K562 (cell line): ENCODE measurements around the gene DCLK2. TPM values are rescaled to one million over a fixed set of nuclear protein-coding genes. Genes with fewer than 3 reads are reported as not detected.

Experiments
- ATAC-seq: fragments of 200-7000 bp; cut with Tn5 transposase; 3 replicates; pipeline ENCODE4 v1.9.1; 2020; ENCODE audit warnings: moderate library complexity
- BruUV-seq: library from RNA; stranded (reverse); fragments of 400-500 nt; replicated peaks from 2 replicates; lab custom pipeline; 2021; lab: Mats Ljungman, UMichigan
- CTCF ChIA-PET: fragments of 300-600 bp; formaldehyde crosslinking; extraction: SDS; loops from one replicate; lab custom pipeline; 2021; ENCODE audit warnings: low intra/inter-chr PET ratio; lab: Yijun Ruan, JAX
- POLR2A ChIA-PET: fragments of 300-600, 350-650 bp; sonication (Branson Sonifier 250); formaldehyde crosslinking; extraction: SDS; loops from one replicate; lab custom pipeline; 2021; ENCODE audit warnings: antibody characterized with exemption, inconsistent platforms; lab: Yijun Ruan, JAX
- DNase-seq, 4 experiments: peaks; one replicate each; pipeline versions ENCODE4 v3.0.0 to v3.0.0-alpha.2; 2011 to 2018; ENCODE audit warnings: low spot score in 3 of 4, mixed read lengths in 3 of 4; ENCODE audit errors: extremely low read depth in 1 of 4
- FAIRE-seq: peaks from 2 replicates; lab custom pipeline; 2011; peaks lifted over from hg19 to GRCh38; lab: Jason Lieb, UNC
- H2AFZ ChIP-seq: 2 replicates; pipeline ENCODE4 v1.6.0; 2011; ENCODE audit warnings: low read depth, low read length, control low read depth, inconsistent platforms
- H3K27ac ChIP-seq: fragments of 200-600 bp; 3 replicates; pipeline ENCODE4 v1.8.0; 2011; ENCODE audit warnings: low read depth, mild to moderate bottlenecking, control low read depth, inconsistent platforms, low read length, moderate library complexity, mixed read lengths; ENCODE audit errors: extremely low read depth
- H3K27me3 ChIP-seq, 2 experiments: fragments of 300-600 bp in 1 of 2; 2 replicates in 1 of 2; 3 replicates in 1 of 2; pipeline versions ENCODE4 v1.6.0 to v1.8.0; 2011; ENCODE audit warnings: inconsistent platforms in 2 of 2, low read length in 2 of 2, mild to moderate bottlenecking in 1 of 2, mixed read lengths in 1 of 2, moderate library complexity in 1 of 2; ENCODE audit not compliant: control insufficient read depth in 2 of 2, insufficient read depth in 2 of 2
- H3K36me3 ChIP-seq: fragments of 300-600 bp; 3 replicates; pipeline ENCODE4 v1.8.0; 2011; ENCODE audit warnings: mild to moderate bottlenecking, low read length, inconsistent platforms; ENCODE audit not compliant: control insufficient read depth, insufficient read depth
- H3K4me1 ChIP-seq, 2 experiments: fragments of 200-600 bp in 1 of 2; replicated peaks in 1 of 2; 2 replicates in 1 of 2; 3 replicates in 1 of 2; pipeline versions ENCODE4 v1.5.1 to v1.8.0; 2011; ENCODE audit warnings: inconsistent platforms in 2 of 2, low read length in 2 of 2, mild to moderate bottlenecking in 1 of 2, mixed read lengths in 1 of 2, moderate library complexity in 1 of 2; ENCODE audit not compliant: control insufficient read depth in 2 of 2, insufficient read depth in 2 of 2
- H3K4me2 ChIP-seq: 2 replicates; pipeline ENCODE4 v1.6.1; 2011; ENCODE audit warnings: low read length, control low read depth, inconsistent platforms, mixed read lengths; ENCODE audit not compliant: insufficient read depth
- H3K4me3 ChIP-seq: fragments of 200-600 bp; sonication (generic), shearing (Covaris generic); 2 replicates; pipeline ENCODE4 v1.5.1; 2016; ENCODE audit warnings: control low read depth, inconsistent platforms
- H3K79me2 ChIP-seq: fragments of 200-600 bp; 3 replicates; pipeline ENCODE4 v1.8.0; 2011; ENCODE audit warnings: low read length, inconsistent platforms; ENCODE audit not compliant: control insufficient read depth, insufficient read depth
- H3K9ac ChIP-seq, 2 experiments: 2 replicates each; pipeline versions ENCODE4 v1.6.0 to v1.6.1; 2011; ENCODE audit warnings: low read depth in 2 of 2, low read length in 2 of 2, control low read depth in 1 of 2, inconsistent platforms in 1 of 2, mild to moderate bottlenecking in 1 of 2, mixed read lengths in 1 of 2; ENCODE audit not compliant: insufficient read depth in 1 of 2
- H3K9me1 ChIP-seq: one replicate; pipeline ENCODE4 v1.6.0; 2011; ENCODE audit warnings: inconsistent platforms, mild to moderate bottlenecking, low read length, moderate library complexity; ENCODE audit not compliant: control insufficient read depth, insufficient read depth
- H3K9me3 ChIP-seq: replicated peaks from 2 replicates; pipeline ENCODE4 v1.5.1; 2011; ENCODE audit warnings: low read depth, low read length, inconsistent platforms; ENCODE audit not compliant: control insufficient read depth, insufficient read depth
- H4K20me1 ChIP-seq: replicated peaks from 2 replicates; pipeline ENCODE4 v1.6.1; 2011; ENCODE audit warnings: low read length, inconsistent platforms, mixed read lengths; ENCODE audit not compliant: control insufficient read depth, insufficient read depth
- EHMT2 ChIP-seq: fragments of 450-650 bp; IDR thresholded peaks from 2 replicates; pipeline ENCODE4 v1.6.1; 2018; ENCODE audit warnings: antibody characterized with exemption
- MAFG ChIP-seq: fragments of 450-650 bp; conservative IDR thresholded peaks from 2 replicates; pipeline ENCODE4 v1.6.1; 2016; ENCODE audit warnings: missing genetic modification characterization, missing compliant biosample characterization
- NKRF ChIP-seq: fragments of 450-650 bp; IDR thresholded peaks from 2 replicates; pipeline ENCODE4 v1.6.1; 2016; ENCODE audit warnings: borderline replicate concordance
- PCBP1 ChIP-seq: fragments of 200-400 bp; formaldehyde crosslinking; IDR thresholded peaks from 2 replicates; pipeline ENCODE4 v1.6.1; 2018; ENCODE audit warnings: mild to moderate bottlenecking, low read depth, low read length; ENCODE audit not compliant: poor library complexity, severe bottlenecking
- ZNF518B ChIP-seq: fragments of 250-450 bp; sonication (Bioruptor Pico); IDR thresholded peaks from 2 replicates; pipeline ENCODE4 v1.5.0; 2021; ENCODE audit warnings: mild to moderate bottlenecking, moderate library complexity
- ZNF609 ChIP-seq: sonication (generic); formaldehyde crosslinking; IDR thresholded peaks from 2 replicates; pipeline ENCODE4 v1.8.1; 2023; ENCODE audit warnings: missing genetic modification reagents, mild to moderate bottlenecking, borderline replicate concordance
- WGBS: fragments of 100-300 bp; shearing (Covaris generic); methylation state at CpG from one replicate; pipeline ENCODE4 v1.1.6; 2016; ENCODE audit warnings: low coverage, mixed read lengths; ENCODE audit not compliant: insufficient coverage; ENCODE audit errors: missing lambda C conversion rate; 5-methylcytosine and 5-hydroxymethylcytosine counted together
- in situ Hi-C: fragments of 300-500 bp; cut with MboI; formaldehyde crosslinking; loops from 4 replicates; pipeline ENCODE4 v1.15.0; 2018; ENCODE audit warnings: inconsistent platforms, mixed read lengths
- intact Hi-C: fragments of 100-400 bp; cut with micrococcal nuclease; formaldehyde crosslinking; loops from 2 replicates; pipeline ENCODE4 v1.14.2; 2022
- polyA plus RNA-seq, 8 experiments: library from polyadenylated mRNA; depleted of rRNA in 4 of 8; stranded (reverse) in 5 of 8; unstranded in 3 of 8; fragments of >200 nt; fragmentation: Nextera tagmentation in 2 of 8; fragmentation: Illumina TruSeq in 1 of 8; extraction: Ambion mirVana in 2 of 8; extraction: Trizol in 1 of 8; gene quantifications; 2 replicates each; pipeline versions ENCODE4 v1.2.1 to v1.2.3, GENCODE V29; 2011 to 2014; ENCODE audit warnings: inconsistent platforms in 1 of 8, missing spikeins in 1 of 8
- total RNA-seq, 7 experiments: library from RNA; depleted of rRNA in 6 of 7; stranded (reverse); fragments of >200 nt in 6 of 7; fragmentation: Illumina TruSeq in 2 of 7; extraction: Trizol in 2 of 7; gene quantifications; 2 replicates each; pipeline versions ENCODE4 v1.2.1 to v1.2.3, GENCODE V29; 2011 to 2021; ENCODE audit warnings: low replicate concordance in 1 of 7

The DCLK2 gene
- total and polyA plus RNA-seq, 9 of the 15 experiments (the other 6 are each of a cell fraction or from before 2014, with no cell fraction given): not detected

GRCh38 chr4:150070464-150071170 lies 7.6 kb upstream of the DCLK2 start:
- H3K4me2 ChIP-seq: no peak overlapping the region
- no peak for TF ChIP-seq ZNF609 (CRISPR knock-in tag)
- TF ChIP-seq PCBP1: no peak
- TF ChIP-seq MAFG (tag): no peak
- no peak for TF ChIP-seq EHMT2
- TF ChIP-seq ZNF518B: no peak
- no peak for TF ChIP-seq NKRF
- in situ Hi-C loops (no loop called here), intact Hi-C loops (no loop called here)
- H3K9me3 ChIP-seq: no peaks in the 10 kb centered on the region
- no peak for ATAC-seq
- no peak for DNase-seq
- H3K27ac ChIP-seq: no peak overlapping the region
- H4K20me1 ChIP-seq: no peaks in the 10 kb centered on the region
- no peak overlapping the region for H2AFZ ChIP-seq
- ChIA-PET POLR2A (no interaction called here), CTCF (interaction anchor here (0.7 kb wide), 1 partner anchor 15 kb away, joined by 3 read pairs; no protein-coding TSS in a partner anchor)
- 0% methylated on average over 4 of the region's 4 CpGs for WGBS
- H3K4me3 ChIP-seq: no peak overlapping the region
- no peaks in the 10 kb centered on the region for H3K79me2 ChIP-seq
- no peaks in the 10 kb centered on the region for H3K36me3 ChIP-seq
- no peak overlapping the region for H3K9ac ChIP-seq
- no peaks in the 10 kb centered on the region for H3K27me3 ChIP-seq
- H3K9me1 ChIP-seq: no peaks in the 10 kb centered on the region
- no peak for FAIRE-seq
- H3K4me1 ChIP-seq: no peaks in the 10 kb centered on the region
- BruUV-seq: no TSS peak
